GM23338 (cell line): ENCODE measurements around the gene MMS19. TPM values are rescaled to one million over a fixed set of nuclear protein-coding genes. Genes with fewer than 3 reads are reported as not detected.

Source experiments
- ATAC-seq: fragments of 200-7000 bp; cut with Tn5 transposase; 3 replicates; pipeline ENCODE4 v1.9.1; 2020
- DNase-seq: peaks from one replicate; pipeline ENCODE4 v3.0.0-alpha.2; 2015; ENCODE audit warnings: low spot score
- H2AFZ ChIP-seq: fragments of 200-600 bp; sonication (generic); 2 replicates; pipeline ENCODE4 v1.8.0; 2016; ENCODE audit warnings: antibody characterized with exemption, mild to moderate bottlenecking, moderate library complexity
- H3F3A ChIP-seq: fragments of 200-600 bp; sonication (generic); replicated peaks from 2 replicates; pipeline ENCODE4 v1.8.0; 2017; ENCODE audit warnings: antibody characterized with exemption, mixed run types, low read depth
- H3K27ac ChIP-seq: fragments of 200-600 bp; sonication (generic); 2 replicates; pipeline ENCODE4 v1.6.1; 2016; ENCODE audit warnings: low read depth
- H3K27me3 ChIP-seq: fragments of 200-600 bp; sonication (generic); 2 replicates; pipeline ENCODE4 v1.8.0; 2016; ENCODE audit warnings: mild to moderate bottlenecking, mixed run types, moderate library complexity; ENCODE audit not compliant: insufficient read depth
- H3K36me3 ChIP-seq: fragments of 200-600 bp; sonication (generic); 2 replicates; pipeline ENCODE4 v1.8.0; 2016; ENCODE audit warnings: mild to moderate bottlenecking; ENCODE audit not compliant: insufficient read depth
- H3K4me1 ChIP-seq: fragments of 200-600 bp; sonication (generic); 2 replicates; pipeline ENCODE4 v1.8.0; 2016; ENCODE audit warnings: mild to moderate bottlenecking, moderate library complexity; ENCODE audit not compliant: insufficient read depth
- H3K4me2 ChIP-seq: fragments of 200-600 bp; sonication (generic); 2 replicates; pipeline ENCODE4 v1.7.1; 2017; ENCODE audit warnings: mixed run types
- H3K4me3 ChIP-seq: fragments of 200-600 bp; sonication (generic); 2 replicates; pipeline ENCODE4 v1.6.1; 2016; ENCODE audit warnings: mixed run types
- H3K79me2 ChIP-seq: fragments of 200-600 bp; sonication (generic); replicated peaks from 2 replicates; pipeline ENCODE4 v1.8.0; 2017; ENCODE audit warnings: mild to moderate bottlenecking; ENCODE audit not compliant: insufficient read depth
- H3K9me2 ChIP-seq: fragments of 200-600 bp; sonication (generic); 2 replicates; pipeline ENCODE4 v1.8.0; 2017; ENCODE audit not compliant: insufficient read depth
- H4K20me1 ChIP-seq: fragments of 200-600 bp; sonication (generic); replicated peaks from 2 replicates; pipeline ENCODE4 v1.8.0; 2017; ENCODE audit warnings: mild to moderate bottlenecking; ENCODE audit not compliant: insufficient read depth
- H3K27ac Mint-ChIP-seq: 2 replicates; pipeline ENCODE4 v1.8.0; 2020; ENCODE audit warnings: inconsistent platforms, mild to moderate bottlenecking, moderate library complexity, mixed read lengths
- H3K27me3 Mint-ChIP-seq: 3 replicates; pipeline ENCODE4 v1.8.0; 2022; ENCODE audit warnings: low read depth, mild to moderate bottlenecking, moderate library complexity, mixed read lengths, inconsistent platforms; ENCODE audit not compliant: insufficient read depth, poor library complexity
- H3K36me3 Mint-ChIP-seq: 3 replicates; pipeline ENCODE4 v1.8.0; 2021; ENCODE audit warnings: low read depth, mild to moderate bottlenecking, inconsistent platforms, moderate library complexity, mixed read lengths
- H3K4me1 Mint-ChIP-seq: 3 replicates; pipeline ENCODE4 v1.8.0; 2020; ENCODE audit warnings: mild to moderate bottlenecking, inconsistent platforms, mixed read lengths
- H3K4me3 Mint-ChIP-seq: 3 replicates; pipeline ENCODE4 v1.8.0; 2021; ENCODE audit warnings: moderate library complexity, mild to moderate bottlenecking, inconsistent platforms, mixed read lengths
- H3K9me3 Mint-ChIP-seq: 3 replicates; pipeline ENCODE4 v1.8.0; 2020; ENCODE audit warnings: moderate library complexity, mild to moderate bottlenecking, inconsistent platforms, mixed read lengths
- NANOG ChIP-seq: IDR thresholded peaks from 2 replicates; pipeline ENCODE4 v1.6.1; 2016; ENCODE audit warnings: antibody characterized with exemption, borderline replicate concordance
- STAT1 ChIP-seq: IDR thresholded peaks from one replicate; pipeline ENCODE4 v1.6.1; 2016; ENCODE audit warnings: antibody characterized with exemption; ENCODE audit not compliant: unreplicated experiment
- ZNF462 ChIP-seq: fragments of 250-450 bp; sonication (Bioruptor Pico); IDR thresholded peaks from 2 replicates; pipeline ENCODE4 v1.5.0; 2020; ENCODE audit warnings: mild to moderate bottlenecking, moderate library complexity
- polyA plus RNA-seq: library from polyadenylated mRNA; unstranded; fragments of >200 nt; fragmentation: Nextera tagmentation; extraction: Ambion mirVana; gene quantifications from 2 replicates; pipeline ENCODE4 v1.2.1, GENCODE V29; 2016
- total RNA-seq: library from RNA; depleted of rRNA; stranded (reverse); fragments of >200 nt; shearing (Covaris generic); gene quantifications from 2 replicates; pipeline ENCODE4 v1.2.3, GENCODE V29; 2014

The MMS19 gene
- total and polyA plus RNA-seq, 2 experiments from 2014 or later, result 81.5 to 252 TPM

GRCh38 chr10:97427571-97428179 lies 70.5 kb downstream of the MMS19 start:
- Histone ChIP-seq H4K20me1 (peaks cover 34% of the 10 kb centered on the region), H3F3A (peaks cover 47% of the 10 kb centered on the region), H3K4me2 (peak overlapping the region; percentile 94), H3K79me2 (peaks cover 52% of the 10 kb centered on the region), H2AFZ (no peak overlapping the region), H3K27me3 (no peaks in the 10 kb centered on the region), H3K36me3 (peaks cover 36% of the 10 kb centered on the region), H3K4me1 (peaks cover 10% of the 10 kb centered on the region), H3K9me2 (no peaks in the 10 kb centered on the region), H3K27ac (peak overlapping the region; percentile 97), H3K4me3 (peak overlapping the region; percentile 99)
- peak; percentile 70 for ATAC-seq
- no peak for TF ChIP-seq ZNF462 (CRISPR knock-in tag)
- TF ChIP-seq NANOG, result no peak
- DNase-seq, result peak; percentile 94
- Mint-ChIP-seq H3K27ac (peak overlapping the region; percentile 97), H3K4me1 (peaks cover 12% of the 10 kb centered on the region), H3K4me3 (peak overlapping the region; percentile 93), H3K36me3 (peaks cover 55% of the 10 kb centered on the region), H3K27me3 (peaks cover 27% of the 10 kb centered on the region), H3K9me3 (no peaks in the 10 kb centered on the region; the same call in 2 of the 3 replicates)

GRCh38 chr10:97426776-97427570 lies 71.2 kb downstream of the MMS19 start:
- ATAC-seq (peak; percentile 28), DNase-seq (peak; percentile 37)
- peaks cover 45% of the 10 kb centered on the region for H3F3A ChIP-seq
- H2AFZ ChIP-seq, result no peak overlapping the region
- Mint-ChIP-seq H3K9me3 (no peaks in the 10 kb centered on the region; the same call in 2 of the 3 replicates), H3K27me3 (peaks cover 25% of the 10 kb centered on the region), H3K4me1 (peaks cover 12% of the 10 kb centered on the region), H3K4me3 (peak overlapping the region; percentile 93), H3K27ac (peak overlapping the region; percentile 97), H3K36me3 (peaks cover 51% of the 10 kb centered on the region)
- peaks cover 10% of the 10 kb centered on the region for H3K4me1 ChIP-seq
- peak overlapping the region; percentile 97 for H3K27ac ChIP-seq
- no peaks in the 10 kb centered on the region for H3K9me2 ChIP-seq
- peak overlapping the region; percentile 99 for H3K4me3 ChIP-seq
- no peak for TF ChIP-seq ZNF462 (CRISPR knock-in tag)
- no peak for TF ChIP-seq STAT1
- H3K79me2 ChIP-seq, result peaks cover 52% of the 10 kb centered on the region
- H3K36me3 ChIP-seq, result peaks cover 34% of the 10 kb centered on the region
- H3K27me3 ChIP-seq, result no peaks in the 10 kb centered on the region
- peak overlapping the region; percentile 94 for H3K4me2 ChIP-seq
- peaks cover 32% of the 10 kb centered on the region for H4K20me1 ChIP-seq
